ENCODE data around the gene ATP5IF1. TPM values are rescaled to one million over a fixed set of nuclear protein-coding genes. Genes with fewer than 3 reads are reported as not detected.

ATP5IF1 gene
- total RNA-seq, 4 donors from 2014 or later, result 125 to 333 (median 193) TPM

DNA sequence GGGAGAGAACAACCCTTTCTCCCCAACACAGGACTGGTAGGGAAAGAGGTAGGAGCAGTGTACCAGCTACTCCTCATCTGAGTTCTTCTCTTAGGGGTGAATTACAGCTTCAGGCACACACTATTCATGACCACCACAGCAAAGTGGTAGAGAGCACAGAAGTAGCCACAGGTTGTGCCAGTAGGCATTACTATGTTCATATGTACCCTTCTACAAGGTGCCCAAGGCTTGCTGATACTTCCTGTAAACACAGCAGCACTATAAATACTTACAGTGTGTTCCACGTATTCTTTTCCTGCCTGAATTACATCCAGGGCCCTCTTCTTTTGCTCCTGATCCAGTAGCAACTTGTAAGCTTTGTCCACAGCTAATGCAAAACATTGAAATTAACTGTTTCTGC, 26.2 kb upstream of the ATP5IF1 start:
- Histone ChIP-seq H3K36me3 (peaks cover 0 to 72% of the 10 kb centered on the region in 2 donors), H3K9me3 (no peaks in the 10 kb centered on the region), H3K4me1 (peaks cover 29 to 36% of the 10 kb centered on the region in 2 donors), H3K4me3 (no peak overlapping the region), H3K27ac (peak overlapping the region; percentile 51 to 76 (median 72)), H3K27me3 (no peaks in the 10 kb centered on the region)
- intact Hi-C loops (cut with DNase I; ENCODE audit: low total_unique reads), result loop anchor here (1.0 kb wide), 1 partner anchor 118 kb away; no protein-coding TSS in a partner anchor
- ATAC-seq (peak in 1 of 2 donors; percentile 38), DNase-seq (no peak)
- no peak for TF ChIP-seq POLR2A (IDR thresholded peaks at IDR 0.05)
- TF ChIP-seq, protein P1, sequence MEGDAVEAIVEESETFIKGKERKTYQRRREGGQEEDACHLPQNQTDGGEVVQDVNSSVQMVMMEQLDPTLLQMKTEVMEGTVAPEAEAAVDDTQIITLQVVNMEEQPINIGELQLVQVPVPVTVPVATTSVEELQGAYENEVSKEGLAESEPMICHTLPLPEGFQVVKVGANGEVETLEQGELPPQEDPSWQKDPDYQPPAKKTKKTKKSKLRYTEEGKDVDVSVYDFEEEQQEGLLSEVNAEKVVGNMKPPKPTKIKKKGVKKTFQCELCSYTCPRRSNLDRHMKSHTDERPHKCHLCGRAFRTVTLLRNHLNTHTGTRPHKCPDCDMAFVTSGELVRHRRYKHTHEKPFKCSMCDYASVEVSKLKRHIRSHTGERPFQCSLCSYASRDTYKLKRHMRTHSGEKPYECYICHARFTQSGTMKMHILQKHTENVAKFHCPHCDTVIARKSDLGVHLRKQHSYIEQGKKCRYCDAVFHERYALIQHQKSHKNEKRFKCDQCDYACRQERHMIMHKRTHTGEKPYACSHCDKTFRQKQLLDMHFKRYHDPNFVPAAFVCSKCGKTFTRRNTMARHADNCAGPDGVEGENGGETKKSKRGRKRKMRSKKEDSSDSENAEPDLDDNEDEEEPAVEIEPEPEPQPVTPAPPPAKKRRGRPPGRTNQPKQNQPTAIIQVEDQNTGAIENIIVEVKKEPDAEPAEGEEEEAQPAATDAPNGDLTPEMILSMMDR (IDR thresholded peaks at IDR 0.05 in 4 of 5, conservative IDR thresholded peaks at IDR 0.05 in 1 of 5), result no peak
- in situ Hi-C loops (cut with MboI; ENCODE audit: low sequenced_read_pairs in 4 of 4), result loop anchor here (5.0 to 10.0 kb wide), 2 partner anchors 115 to 117 kb away; no protein-coding TSS in a partner anchor

DNA sequence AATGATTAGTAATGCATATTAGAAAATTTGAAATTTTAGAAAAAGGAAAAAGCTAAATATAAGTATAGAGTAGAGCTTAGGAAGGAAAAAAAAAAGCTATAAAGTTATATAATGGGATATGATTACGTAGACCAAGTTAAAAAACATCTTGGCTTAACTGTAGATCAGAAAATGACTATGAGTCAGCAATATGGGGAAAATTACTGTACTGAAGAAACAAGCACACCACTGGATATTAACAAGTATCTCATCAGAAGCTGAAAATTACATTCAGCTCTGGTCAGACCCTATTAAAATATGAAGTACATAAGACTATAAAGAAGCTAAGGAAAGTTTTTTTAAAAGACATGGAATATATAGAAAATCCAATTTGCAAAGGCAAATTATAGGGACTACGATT, 22.6 kb upstream of the ATP5IF1 start:
- peaks cover 0 to 41% of the 10 kb centered on the region in 2 donors for H3K36me3 ChIP-seq
- intact Hi-C loops (cut with DNase I; ENCODE audit: low total_unique reads), result no loop called here

DNA sequence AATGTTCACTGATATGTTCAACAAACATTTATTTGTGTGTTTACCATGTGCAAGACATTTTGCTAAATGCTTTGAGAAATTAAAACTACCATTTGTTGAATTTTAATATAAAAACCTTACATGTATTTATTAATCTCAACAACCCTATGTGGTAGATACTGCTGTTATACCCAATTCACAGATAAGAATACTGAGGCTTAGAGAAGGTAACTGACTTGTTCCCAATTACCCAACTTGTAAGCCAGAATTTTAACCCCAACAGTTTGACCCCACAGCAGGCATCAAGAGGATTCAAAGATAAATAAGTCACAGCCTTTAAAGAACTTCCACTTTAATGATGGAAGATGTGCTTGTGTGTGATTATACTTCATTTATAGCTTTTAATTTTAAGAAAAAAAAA, 6.8 kb upstream of the ATP5IF1 start:
- TF ChIP-seq, protein P1 (IDR thresholded peaks at IDR 0.05 in 4 of 5, conservative IDR thresholded peaks at IDR 0.05 in 1 of 5), result no peak
- no peak for TF ChIP-seq POLR2A (IDR thresholded peaks at IDR 0.05)
- intact Hi-C loops (cut with DNase I; ENCODE audit: low total_unique reads), result no loop called here
- in situ Hi-C loops (cut with MboI; ENCODE audit: low sequenced_read_pairs in 4 of 4), result no loop called here
- ATAC-seq (no peak), DNase-seq (no peak)
- no peaks in the 10 kb centered on the region for H3K9me3 ChIP-seq
- H3K4me3 ChIP-seq, result no peak overlapping the region
- H3K4me1 ChIP-seq, result peaks cover 15 to 20% of the 10 kb centered on the region in 2 donors
- no peaks in the 10 kb centered on the region for H3K27me3 ChIP-seq
- H3K36me3 ChIP-seq, result peaks cover 3 to 57% of the 10 kb centered on the region in 2 donors
- no peak overlapping the region for H3K27ac ChIP-seq

More for the DNA sequence above, 22.6 kb upstream of the ATP5IF1 start:
- in situ Hi-C loops (cut with MboI; ENCODE audit: low sequenced_read_pairs in 4 of 4), result loop anchor here in 2 of 4 donors (5.0 kb wide), 1 partner anchor 121 kb away; no protein-coding TSS in a partner anchor
- DNase-seq (no peak), ATAC-seq (no peak)
- TF ChIP-seq, protein P1 (IDR thresholded peaks at IDR 0.05 in 4 of 5, conservative IDR thresholded peaks at IDR 0.05 in 1 of 5), result no peak
- TF ChIP-seq POLR2A (IDR thresholded peaks at IDR 0.05), result no peak
- H3K27ac ChIP-seq, result peak overlapping the region in 2 of 4 donors; percentile 15 to 46
- no peaks in the 10 kb centered on the region for H3K27me3 ChIP-seq
- no peaks in the 10 kb centered on the region for H3K9me3 ChIP-seq
- peaks cover 29 to 36% of the 10 kb centered on the region in 2 donors for H3K4me1 ChIP-seq
- no peak overlapping the region for H3K4me3 ChIP-seq

DNA sequence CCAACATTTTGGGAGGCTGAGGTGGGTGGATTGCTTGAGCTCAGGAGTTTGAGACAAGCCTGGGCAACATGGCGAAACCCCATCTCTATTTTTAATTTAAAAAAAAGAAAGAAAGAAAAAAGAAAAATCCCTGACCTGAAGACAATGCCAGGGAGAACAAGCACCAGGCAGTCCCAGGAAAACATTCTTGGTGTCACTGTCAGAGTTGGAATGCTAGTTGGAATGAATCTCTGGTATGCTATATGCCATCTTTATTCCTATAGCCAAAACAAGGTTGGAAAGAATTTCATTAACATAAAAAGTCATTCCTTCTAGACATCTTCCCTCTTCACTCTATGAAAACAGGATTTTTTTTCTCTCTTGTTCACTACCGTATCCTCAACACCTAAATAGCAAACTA, 5.9 kb upstream of the ATP5IF1 start:
- TF ChIP-seq POLR2A (IDR thresholded peaks at IDR 0.05), result no peak
- TF ChIP-seq, protein P1 (IDR thresholded peaks at IDR 0.05 in 4 of 5, conservative IDR thresholded peaks at IDR 0.05 in 1 of 5), result no peak
- peaks cover 15 to 20% of the 10 kb centered on the region in 2 donors for H3K4me1 ChIP-seq
- H3K4me3 ChIP-seq, result no peak overlapping the region
- intact Hi-C loops (cut with DNase I; ENCODE audit: low total_unique reads), result no loop called here
- H3K27me3 ChIP-seq, result no peaks in the 10 kb centered on the region
- ATAC-seq (no peak), DNase-seq (no peak)
- in situ Hi-C loops (cut with MboI; ENCODE audit: low sequenced_read_pairs in 4 of 4), result no loop called here
- no peak overlapping the region for H3K27ac ChIP-seq
- H3K9me3 ChIP-seq, result no peaks in the 10 kb centered on the region
- peaks cover 3 to 49% of the 10 kb centered on the region in 2 donors for H3K36me3 ChIP-seq
